IMR-90 (cell line): ENCODE measurements around the gene MRGPRX2. TPM values are rescaled to one million over a fixed set of nuclear protein-coding genes. Genes with fewer than 3 reads are reported as not detected.

ENCODE experiments used
- ATAC-seq: fragments of 200-7000 bp; cut with Tn5 transposase; 2 replicates; pipeline ENCODE4 v1.9.1; 2020; ENCODE audit warnings: low read depth, mild to moderate bottlenecking, moderate library complexity
- BruUV-seq: library from RNA; stranded (reverse); fragments of 400-500 nt; replicated peaks from 2 replicates; lab custom pipeline; 2021; lab: Mats Ljungman, UMichigan
- CTCF ChIA-PET: fragments of 300-600 bp; formaldehyde crosslinking; extraction: SDS; loops from one replicate; lab custom pipeline; 2021; ENCODE audit warnings: antibody characterized with exemption; lab: Yijun Ruan, JAX
- POLR2A ChIA-PET: fragments of 300-600 bp; sonication (Branson Sonifier 250); formaldehyde crosslinking; loops from one replicate; lab custom pipeline; 2022; ENCODE audit warnings: antibody characterized with exemption; ENCODE audit not compliant: unreplicated experiment; lab: Charles Lee
- DNase-seq: peaks from one replicate; pipeline ENCODE4 v3.0.0; 2013
- H2AFZ ChIP-seq: replicated peaks from 2 replicates; pipeline ENCODE3; 2013; ENCODE audit warnings: low read length, mild to moderate bottlenecking; ENCODE audit not compliant: poor library complexity
- H2AK5ac ChIP-seq: 2 replicates; pipeline ENCODE4 v1.6.1; 2013; ENCODE audit warnings: low read depth, low read length, inconsistent platforms
- H2AK9ac ChIP-seq: replicated peaks from 2 replicates; pipeline ENCODE3; 2013; ENCODE audit warnings: mild to moderate bottlenecking, low read depth, low read length, moderate library complexity; ENCODE audit not compliant: poor library complexity
- H2BK120ac ChIP-seq: 2 replicates; pipeline ENCODE4 v1.6.1; 2013; ENCODE audit warnings: low read depth, low read length, inconsistent platforms
- H2BK15ac ChIP-seq: 3 replicates; pipeline ENCODE4 v1.6.1; 2013; ENCODE audit warnings: low read depth, low read length, inconsistent platforms
- H2BK20ac ChIP-seq: 2 replicates; pipeline ENCODE4 v1.6.1; 2013; ENCODE audit warnings: low read depth, mild to moderate bottlenecking, inconsistent platforms, low read length, moderate library complexity
- H2BK5ac ChIP-seq: 2 replicates; pipeline ENCODE4 v1.6.1; 2013; ENCODE audit warnings: mild to moderate bottlenecking, low read depth, low read length, inconsistent platforms; ENCODE audit not compliant: poor library complexity, severe bottlenecking
- H3K14ac ChIP-seq: replicated peaks from 2 replicates; pipeline ENCODE4 v1.6.1; 2013; ENCODE audit warnings: low read depth, low read length, inconsistent platforms
- H3K18ac ChIP-seq: 2 replicates; pipeline ENCODE4 v1.6.1; 2013; ENCODE audit warnings: low read depth, low read length, control low read depth
- H3K23ac ChIP-seq: 2 replicates; pipeline ENCODE4 v1.6.1; 2013; ENCODE audit warnings: low read depth, low read length, inconsistent platforms
- H3K27ac ChIP-seq: 2 replicates; pipeline ENCODE4 v1.5.1; 2013; ENCODE audit warnings: mild to moderate bottlenecking, control low read depth, low read length; ENCODE audit not compliant: insufficient read depth
- H3K27me3 ChIP-seq: 2 replicates; pipeline ENCODE4 v1.6.1; 2013; ENCODE audit warnings: low read length; ENCODE audit not compliant: control insufficient read depth, insufficient read depth
- H3K36me3 ChIP-seq: 2 replicates; pipeline ENCODE4 v1.6.1; 2013; ENCODE audit warnings: low read length, mixed read lengths; ENCODE audit not compliant: control insufficient read depth, insufficient read depth
- H3K4ac ChIP-seq: 2 replicates; pipeline ENCODE4 v1.6.1; 2013; ENCODE audit warnings: low read depth, low read length, inconsistent platforms
- H3K4me1 ChIP-seq: 2 replicates; pipeline ENCODE4 v1.6.1; 2013; ENCODE audit warnings: low read length, mixed read lengths; ENCODE audit not compliant: control insufficient read depth, insufficient read depth
- H3K4me2 ChIP-seq: 2 replicates; pipeline ENCODE4 v1.6.1; 2013; ENCODE audit warnings: low read depth, mild to moderate bottlenecking, control low read depth, low read length, moderate library complexity
- H3K4me3 ChIP-seq: 2 replicates; pipeline ENCODE4 v1.5.1; 2013; ENCODE audit warnings: low read depth, mild to moderate bottlenecking, control low read depth, low read length, moderate library complexity; ENCODE audit not compliant: insufficient read depth
- H3K56ac ChIP-seq: 2 replicates; pipeline ENCODE4 v1.6.1; 2013; ENCODE audit warnings: low read length, inconsistent platforms; ENCODE audit not compliant: insufficient read depth; ENCODE audit errors: extremely low read depth
- H3K79me1 ChIP-seq, 2 experiments: 2 replicates each; pipeline ENCODE4 v1.6.1; 2013; ENCODE audit warnings: low read length in 2 of 2, inconsistent platforms in 1 of 2, low read depth in 1 of 2
- H3K9ac ChIP-seq: 2 replicates; pipeline ENCODE4 v1.6.1; 2013; ENCODE audit warnings: low read depth, low read length, control low read depth
- H3K9me1 ChIP-seq: 2 replicates; pipeline ENCODE4 v1.6.1; 2013; ENCODE audit warnings: low read length, inconsistent platforms; ENCODE audit not compliant: insufficient read depth
- H3K9me3 ChIP-seq: 2 replicates; pipeline ENCODE4 v1.6.1; 2013; ENCODE audit warnings: low read length; ENCODE audit not compliant: control insufficient read depth, insufficient read depth
- H4K20me1 ChIP-seq: 2 replicates; pipeline ENCODE4 v1.6.1; 2013; ENCODE audit warnings: low read length, inconsistent platforms; ENCODE audit not compliant: insufficient read depth
- H4K5ac ChIP-seq: 2 replicates; pipeline ENCODE4 v1.6.1; 2013; ENCODE audit warnings: mild to moderate bottlenecking, low read depth, low read length, control low read depth
- H4K8ac ChIP-seq, 2 experiments: 2 replicates each; pipeline ENCODE4 v1.6.1; 2013; ENCODE audit warnings: low read depth in 2 of 2, low read length in 2 of 2, control low read depth in 1 of 2, inconsistent platforms in 1 of 2
- H4K91ac ChIP-seq: 2 replicates; pipeline ENCODE4 v1.6.1; 2013; ENCODE audit warnings: low read depth, low read length, inconsistent platforms; ENCODE audit not compliant: insufficient read depth
- CHD1 ChIP-seq: IDR thresholded peaks from 2 replicates; pipeline ENCODE4 v1.6.1; 2012; ENCODE audit warnings: low read depth, low read length, improper control_type of control experiment
- POLR2A ChIP-seq: IDR thresholded peaks from 2 replicates; pipeline ENCODE4 v1.6.1; 2012; ENCODE audit warnings: mild to moderate bottlenecking, low read depth, low read length
- dilution Hi-C: fragments of 300-500 bp; cut with HindIII; formaldehyde crosslinking; loops from one replicate; pipeline ENCODE4 v1.14.3; 2018; ENCODE audit warnings: low sequenced_read_pairs; ENCODE audit not compliant: unreplicated experiment
- in situ Hi-C: fragments of 300-500 bp; cut with MboI; formaldehyde crosslinking; loops from 3 replicates; pipeline ENCODE4 v1.14.3; 2019; ENCODE audit warnings: low sequenced_read_pairs, inconsistent platforms, mixed read lengths
- intact Hi-C: fragments of 100-400 bp; cut with micrococcal nuclease; formaldehyde crosslinking; loops from 2 replicates; pipeline ENCODE4 v1.10.0; 2022
- polyA plus RNA-seq, 3 experiments: library from polyadenylated mRNA; depleted of rRNA; stranded (reverse); fragments of >200 nt; gene quantifications; 2 replicates each; pipeline ENCODE4 v1.2.3, GENCODE V29; 2012; ENCODE audit warnings: low replicate concordance in 1 of 3
- total RNA-seq: library from RNA; depleted of rRNA; stranded (reverse); fragments of >200 nt; gene quantifications from 2 replicates; pipeline ENCODE4 v1.2.3, GENCODE V29; 2012; rRNA removed

The MRGPRX2 gene
- total and polyA plus RNA-seq, 2 of the 4 experiments (the other 2 are of a cell fraction): not detected

- Histone ChIP-seq H4K5ac (no peak overlapping the region), H4K20me1 (no peaks in the 10 kb centered on the region), H3K4me2 (no peak overlapping the region), H2BK15ac (no peak overlapping the region), H3K18ac (no peak overlapping the region), H2BK5ac (no peak overlapping the region), H4K8ac (no peak overlapping the region), H2BK120ac (no peak overlapping the region), H4K91ac (no peak overlapping the region), H2BK20ac (no peak overlapping the region), H3K27me3 (no peaks in the 10 kb centered on the region), H3K9me3 (no peaks in the 10 kb centered on the region), H3K9me1 (no peaks in the 10 kb centered on the region), H3K9ac (no peak overlapping the region), H3K4me3 (no peak overlapping the region), H3K4ac (no peak overlapping the region), H3K27ac (no peak overlapping the region), H3K36me3 (no peaks in the 10 kb centered on the region), H3K79me1 (no peaks in the 10 kb centered on the region), H3K23ac (no peak overlapping the region), H3K14ac (no peak overlapping the region), H3K56ac (no peak overlapping the region), H2AK9ac (no peak overlapping the region), H2AFZ (no peak overlapping the region), H3K4me1 (no peaks in the 10 kb centered on the region), H2AK5ac (no peak overlapping the region)
- no peak for DNase-seq
- intact Hi-C loops: no loop called here
- CTCF ChIA-PET: no interaction called here
- dilution Hi-C loops: no loop called here
- ATAC-seq: no peak
- BruUV-seq: no TSS peak
- no peak for TF ChIP-seq CHD1
- no peak for TF ChIP-seq POLR2A
- in situ Hi-C loops: no loop called here
- POLR2A ChIA-PET: no interaction called here
Observed at GRCh38 chr11:19012636-19013035, 47.9 kb downstream of the MRGPRX2 start.

Other genes starting within 250 kb of the MRGPRX2 start
- not detected in 2 replicates for gene MRGPRX1, start 121.3 kb downstream of the MRGPRX2 start, total RNA-seq
- gene MRGPRX1, start 121.3 kb downstream of the MRGPRX2 start, polyA plus RNA-seq (2012; rRNA removed): not detected in 2 replicates
- 15.1 and 20.0 TPM in 2 replicates for gene ZDHHC13, start 56.5 kb upstream of the MRGPRX2 start, total RNA-seq
- gene ZDHHC13, start 56.5 kb upstream of the MRGPRX2 start, polyA plus RNA-seq (2012; rRNA removed): 6.3 and 7.2 TPM in 2 replicates
- gene CSRP3, start 141.3 kb upstream of the MRGPRX2 start, total RNA-seq: not detected in 2 replicates
- gene CSRP3, start 141.3 kb upstream of the MRGPRX2 start, polyA plus RNA-seq (2012; rRNA removed): not detected in 2 replicates
- 1.1 TPM in 2 replicates for gene E2F8, start 180.2 kb upstream of the MRGPRX2 start, total RNA-seq
- 2.3 and 2.6 TPM in 2 replicates for gene E2F8, start 180.2 kb upstream of the MRGPRX2 start, polyA plus RNA-seq (2012; rRNA removed)